ENCODE data around the gene NALF2. TPM values are rescaled to one million over a fixed set of nuclear protein-coding genes. Genes with fewer than 3 reads are reported as not detected.

The NALF2 gene
- total RNA-seq, 4 donors from 2014 or later = 0.35 to 0.58 TPM; not detected in 2

GRCh38 chrX:69539437-69539836, 35.3 kb downstream of the NALF2 start:
- Histone ChIP-seq H3K36me3 (no peaks in the 10 kb centered on the region), H3K9me3 (no peaks in the 10 kb centered on the region), H3K27ac (no peak overlapping the region), H3K27me3 (no peaks in the 10 kb centered on the region), H3K4me3 (no peak overlapping the region), H3K4me1 (no peaks in the 10 kb centered on the region)
- intact Hi-C loops (cut with DNase I; ENCODE audit: low total_unique reads) = no loop called here
- TF ChIP-seq CTCF (IDR thresholded peaks at IDR 0.05) = no peak
- no peak for TF ChIP-seq POLR2A (IDR thresholded peaks at IDR 0.05)
- no peak for DNase-seq

- intact Hi-C loops (cut with DNase I; ENCODE audit: low total_unique reads) = no loop called here
These were observed 37.8 kb downstream of the NALF2 start for GRCh38 chrX:69541956-69542355.

GRCh38 chrX:69543572-69543971, 39.4 kb downstream of the NALF2 start:
- intact Hi-C loops (cut with DNase I; ENCODE audit: low total_unique reads) = no loop called here
- Histone ChIP-seq H3K4me1 (no peaks in the 10 kb centered on the region), H3K9me3 (no peaks in the 10 kb centered on the region), H3K4me3 (no peak overlapping the region), H3K27me3 (no peaks in the 10 kb centered on the region), H3K36me3 (no peaks in the 10 kb centered on the region), H3K27ac (no peak overlapping the region)
- DNase-seq = no peak
- no peak for TF ChIP-seq POLR2A (IDR thresholded peaks at IDR 0.05)
- no peak for TF ChIP-seq CTCF (IDR thresholded peaks at IDR 0.05)

More at GRCh38 chrX:69541956-69542355, 37.8 kb downstream of the NALF2 start:
- Histone ChIP-seq H3K4me3 (no peak overlapping the region), H3K27me3 (no peaks in the 10 kb centered on the region), H3K36me3 (no peaks in the 10 kb centered on the region), H3K4me1 (no peaks in the 10 kb centered on the region), H3K9me3 (no peaks in the 10 kb centered on the region), H3K27ac (no peak overlapping the region)
- no peak for DNase-seq
- TF ChIP-seq CTCF (IDR thresholded peaks at IDR 0.05) (no peak), POLR2A (IDR thresholded peaks at IDR 0.05) (no peak)

GRCh38 chrX:69546417-69546816, 42.3 kb downstream of the NALF2 start:
- Histone ChIP-seq H3K9me3 (no peaks in the 10 kb centered on the region), H3K36me3 (no peaks in the 10 kb centered on the region), H3K4me3 (no peak overlapping the region), H3K27me3 (no peaks in the 10 kb centered on the region), H3K4me1 (no peaks in the 10 kb centered on the region), H3K27ac (no peak overlapping the region)
- intact Hi-C loops (cut with DNase I; ENCODE audit: low total_unique reads) = no loop called here
- no peak for TF ChIP-seq CTCF (IDR thresholded peaks at IDR 0.05)
- TF ChIP-seq POLR2A (IDR thresholded peaks at IDR 0.05) = no peak
- DNase-seq = no peak

- no peaks in the 10 kb centered on the region for H3K4me1 ChIP-seq
- H3K36me3 ChIP-seq = no peaks in the 10 kb centered on the region
- H3K4me3 ChIP-seq = no peak overlapping the region
- TF ChIP-seq POLR2A (IDR thresholded peaks at IDR 0.05) (no peak), CTCF (IDR thresholded peaks at IDR 0.05) (no peak)
- no peaks in the 10 kb centered on the region for H3K9me3 ChIP-seq
- H3K27me3 ChIP-seq = no peaks in the 10 kb centered on the region
- intact Hi-C loops (cut with DNase I; ENCODE audit: low total_unique reads) = no loop called here
- DNase-seq = no peak
- no peak overlapping the region for H3K27ac ChIP-seq
These were observed 42.9 kb downstream of the NALF2 start for GRCh38 chrX:69546978-69547377.

Measured in uterus (tissue), 4 donors.